MM.1S (cell line): ENCODE results near the gene RAB39B.

Source experiments
- DNase-seq: peaks from one replicate; pipeline ENCODE4 v3.0.0-alpha.2; 2015
- H2AFZ ChIP-seq: fragments of 300-600 bp; sonication (generic); 2 replicates; pipeline ENCODE4 v1.6.0; 2016; ENCODE audit warnings: antibody characterized with exemption, low read length
- H3F3A ChIP-seq: fragments of 300-600 bp; sonication (generic); 2 replicates; pipeline ENCODE4 v1.6.1; 2016; ENCODE audit warnings: mild to moderate bottlenecking, antibody characterized with exemption, low read length, moderate library complexity, mixed read lengths; ENCODE audit not compliant: insufficient read depth
- H3K27ac ChIP-seq: fragments of 300-600 bp; sonication (generic); 2 replicates; pipeline ENCODE4 v1.5.1; 2016; ENCODE audit warnings: mild to moderate bottlenecking, low read length
- H3K27me3 ChIP-seq: fragments of 300-600 bp; sonication (generic); replicated peaks from 2 replicates; pipeline ENCODE4 v1.6.0; 2016; ENCODE audit warnings: low read length; ENCODE audit not compliant: insufficient read depth
- H3K36me3 ChIP-seq: fragments of 300-600 bp; sonication (generic); replicated peaks from 2 replicates; pipeline ENCODE4 v1.6.1; 2016; ENCODE audit warnings: mild to moderate bottlenecking, low read length, mixed read lengths; ENCODE audit not compliant: insufficient read depth
- H3K4me1 ChIP-seq: fragments of 300-600 bp; sonication (generic); 2 replicates; pipeline ENCODE4 v1.6.1; 2016; ENCODE audit warnings: low read length, mixed read lengths
- H3K4me2 ChIP-seq: fragments of 300-600 bp; sonication (generic); 2 replicates; pipeline ENCODE4 v1.6.0; 2016; ENCODE audit warnings: low read depth, low read length
- H3K4me3 ChIP-seq: fragments of 300-600 bp; sonication (generic); 2 replicates; pipeline ENCODE4 v1.5.1; 2016; ENCODE audit warnings: low read length, mixed read lengths
- H3K79me2 ChIP-seq: fragments of 300-600 bp; sonication (generic); 2 replicates; pipeline ENCODE4 v1.6.1; 2016; ENCODE audit warnings: mixed run types, low read length, mixed read lengths
- H3K9ac ChIP-seq: fragments of 300-600 bp; sonication (generic); 2 replicates; pipeline ENCODE4 v1.6.1; 2016; ENCODE audit warnings: low read length, mixed read lengths
- H3K9me2 ChIP-seq: fragments of 300-600 bp; sonication (generic); replicated peaks from 2 replicates; pipeline ENCODE4 v1.6.1; 2016; ENCODE audit warnings: mild to moderate bottlenecking, low read length, mixed read lengths; ENCODE audit not compliant: insufficient read depth
- H3K9me3 ChIP-seq: fragments of 300-600 bp; sonication (generic); replicated peaks from 2 replicates; pipeline ENCODE4 v1.6.1; 2016; ENCODE audit warnings: mild to moderate bottlenecking, low read length, mixed read lengths; ENCODE audit not compliant: insufficient read depth
- H4K20me1 ChIP-seq: fragments of 300-600 bp; sonication (generic); 2 replicates; pipeline ENCODE4 v1.6.1; 2016; ENCODE audit warnings: mild to moderate bottlenecking, low read length, moderate library complexity, mixed read lengths; ENCODE audit not compliant: insufficient read depth
- EZH2 ChIP-seq: fragments of 300-600 bp; sonication (generic); optimal IDR thresholded peaks from 2 replicates; pipeline ENCODE3; 2017; ENCODE audit warnings: low read depth, mild to moderate bottlenecking, antibody characterized with exemption, low read length, mixed read lengths
- EZH2phosphoT487 ChIP-seq: fragments of 300-600 bp; sonication (generic); IDR thresholded peaks from 2 replicates; pipeline ENCODE4 v1.6.1; 2018; ENCODE audit warnings: antibody characterized with exemption, low read length
- TF ChIP-seq, protein P1 (sequence below): fragments of 300-600 bp; sonication (generic); IDR thresholded peaks from 2 replicates; pipeline ENCODE4 v1.5.1; 2016; ENCODE audit warnings: antibody characterized with exemption, low read length, mixed read lengths

The RAB39B gene

DNA sequence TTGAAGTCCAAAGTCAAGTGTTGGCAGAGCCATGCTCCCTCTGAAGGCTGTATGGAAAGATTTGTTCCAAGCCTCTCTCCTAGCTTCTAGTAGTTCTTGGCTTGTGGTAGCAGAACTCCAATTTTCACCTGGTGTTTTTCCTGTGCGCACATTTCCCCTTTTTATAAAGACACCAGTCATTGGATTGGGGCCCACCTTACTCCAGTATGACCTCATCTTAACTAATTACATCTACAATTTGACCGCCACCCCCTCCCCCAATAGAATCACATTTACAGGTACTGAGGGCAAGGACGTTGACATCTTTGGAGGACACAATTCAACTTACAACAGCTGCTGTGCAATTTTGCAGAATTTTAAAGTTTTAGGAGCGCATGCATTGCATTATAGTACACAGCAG, 16.8 kb downstream of the RAB39B start:
- no peaks in the 10 kb centered on the region for H3K4me1 ChIP-seq
- H3K4me2 ChIP-seq, result no peak overlapping the region
- no peak overlapping the region for H3K4me3 ChIP-seq
- H2AFZ ChIP-seq, result no peak overlapping the region
- TF ChIP-seq EZH2phosphoT487 (no peak), EZH2 (no peak)
- TF ChIP-seq, protein P1, sequence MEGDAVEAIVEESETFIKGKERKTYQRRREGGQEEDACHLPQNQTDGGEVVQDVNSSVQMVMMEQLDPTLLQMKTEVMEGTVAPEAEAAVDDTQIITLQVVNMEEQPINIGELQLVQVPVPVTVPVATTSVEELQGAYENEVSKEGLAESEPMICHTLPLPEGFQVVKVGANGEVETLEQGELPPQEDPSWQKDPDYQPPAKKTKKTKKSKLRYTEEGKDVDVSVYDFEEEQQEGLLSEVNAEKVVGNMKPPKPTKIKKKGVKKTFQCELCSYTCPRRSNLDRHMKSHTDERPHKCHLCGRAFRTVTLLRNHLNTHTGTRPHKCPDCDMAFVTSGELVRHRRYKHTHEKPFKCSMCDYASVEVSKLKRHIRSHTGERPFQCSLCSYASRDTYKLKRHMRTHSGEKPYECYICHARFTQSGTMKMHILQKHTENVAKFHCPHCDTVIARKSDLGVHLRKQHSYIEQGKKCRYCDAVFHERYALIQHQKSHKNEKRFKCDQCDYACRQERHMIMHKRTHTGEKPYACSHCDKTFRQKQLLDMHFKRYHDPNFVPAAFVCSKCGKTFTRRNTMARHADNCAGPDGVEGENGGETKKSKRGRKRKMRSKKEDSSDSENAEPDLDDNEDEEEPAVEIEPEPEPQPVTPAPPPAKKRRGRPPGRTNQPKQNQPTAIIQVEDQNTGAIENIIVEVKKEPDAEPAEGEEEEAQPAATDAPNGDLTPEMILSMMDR, result no peak
- no peaks in the 10 kb centered on the region for H3K79me2 ChIP-seq
- H3K27ac ChIP-seq, result no peak overlapping the region
- no peaks in the 10 kb centered on the region for H3K36me3 ChIP-seq
- no peaks in the 10 kb centered on the region for H3K27me3 ChIP-seq
- H3K9me3 ChIP-seq, result no peaks in the 10 kb centered on the region
- H3K9me2 ChIP-seq, result no peaks in the 10 kb centered on the region
- no peak overlapping the region for H3K9ac ChIP-seq
- H3F3A ChIP-seq, result no peaks in the 10 kb centered on the region
- no peak for DNase-seq
- H4K20me1 ChIP-seq, result no peaks in the 10 kb centered on the region

- Histone ChIP-seq H3K4me2 (no peak overlapping the region), H3K9ac (no peak overlapping the region)
- TF ChIP-seq EZH2, result no peak
- TF ChIP-seq, protein P1, result no peak
- TF ChIP-seq EZH2phosphoT487, result no peak
Measured at GRCh38 chrX:155246748-155247147, 17.5 kb downstream of the RAB39B start.

DNA sequence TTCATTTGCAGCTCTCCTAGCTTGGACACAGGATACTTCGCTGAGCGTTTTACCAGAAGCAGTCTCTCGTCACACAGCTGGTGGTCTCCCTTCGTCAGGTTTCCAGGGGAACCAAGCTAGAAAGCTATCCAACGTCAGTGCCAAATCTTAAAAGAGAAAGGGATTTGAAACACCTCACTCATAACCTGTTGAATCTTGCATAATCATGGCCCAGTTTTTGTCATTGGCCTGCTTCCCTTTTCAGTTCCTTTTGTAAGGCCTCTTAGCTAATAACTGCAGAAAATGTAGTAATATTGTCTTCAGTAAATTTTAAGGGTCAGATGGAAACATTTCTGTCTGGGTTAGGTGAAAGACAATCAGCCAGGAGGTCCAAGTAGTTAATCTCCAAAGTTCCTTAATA, 22.0 kb downstream of the RAB39B start:
- no peaks in the 10 kb centered on the region for H3K9me2 ChIP-seq
- H3K27ac ChIP-seq, result no peak overlapping the region
- TF ChIP-seq, protein P1, result no peak
- no peak for TF ChIP-seq EZH2
- no peak for TF ChIP-seq EZH2phosphoT487
- H3F3A ChIP-seq, result no peaks in the 10 kb centered on the region
- H3K9me3 ChIP-seq, result no peaks in the 10 kb centered on the region
- no peaks in the 10 kb centered on the region for H3K79me2 ChIP-seq
- no peak overlapping the region for H3K9ac ChIP-seq
- no peaks in the 10 kb centered on the region for H3K36me3 ChIP-seq
- H3K27me3 ChIP-seq, result no peaks in the 10 kb centered on the region
- H3K4me3 ChIP-seq, result no peak overlapping the region
- no peak overlapping the region for H2AFZ ChIP-seq
- H3K4me2 ChIP-seq, result no peak overlapping the region
- no peaks in the 10 kb centered on the region for H4K20me1 ChIP-seq
- H3K4me1 ChIP-seq, result no peaks in the 10 kb centered on the region
- no peak for DNase-seq

More at GRCh38 chrX:155246748-155247147, 17.5 kb downstream of the RAB39B start:
- H3K36me3 ChIP-seq, result no peaks in the 10 kb centered on the region
- no peak overlapping the region for H2AFZ ChIP-seq
- DNase-seq, result no peak
- H3K27ac ChIP-seq, result no peak overlapping the region
- no peak overlapping the region for H3K4me3 ChIP-seq
- H3K9me3 ChIP-seq, result no peaks in the 10 kb centered on the region
- no peaks in the 10 kb centered on the region for H3K4me1 ChIP-seq
- H3K79me2 ChIP-seq, result no peaks in the 10 kb centered on the region
- H4K20me1 ChIP-seq, result no peaks in the 10 kb centered on the region
- no peaks in the 10 kb centered on the region for H3K9me2 ChIP-seq
- H3K27me3 ChIP-seq, result no peaks in the 10 kb centered on the region
- H3F3A ChIP-seq, result no peaks in the 10 kb centered on the region
